Measurements from ENCODE around the gene AMZ2.
"Not testable (repeated sequence)": the region's sequence is repeated elsewhere in the genome, so short reads cannot be mapped to it uniquely, and the experiment has no call there.

Gene AMZ2

DNA sequence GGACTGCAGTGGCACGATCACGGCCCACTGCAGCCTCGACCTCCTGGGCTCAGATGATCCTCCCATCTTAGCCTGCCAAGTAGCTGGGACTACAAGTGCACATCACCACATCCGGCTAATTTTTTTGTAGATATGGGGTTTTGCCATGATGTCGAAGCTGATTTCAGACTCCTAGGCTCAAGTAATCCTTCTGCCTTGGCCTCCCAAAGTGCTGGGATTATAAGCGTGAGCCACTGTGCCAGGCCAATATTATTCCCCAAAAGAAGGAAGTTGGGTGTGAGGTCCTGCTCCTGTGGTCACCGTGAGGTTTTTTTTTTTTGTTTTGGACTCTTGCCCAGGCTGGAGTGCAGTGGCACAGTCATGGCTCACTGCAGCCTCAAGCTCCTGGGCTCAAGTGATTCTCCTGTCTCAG lies 1.5 kb downstream of the AMZ2 start:
- DNase-seq (ENCODE audit: low read depth in 2 of 2): no peak

DNA sequence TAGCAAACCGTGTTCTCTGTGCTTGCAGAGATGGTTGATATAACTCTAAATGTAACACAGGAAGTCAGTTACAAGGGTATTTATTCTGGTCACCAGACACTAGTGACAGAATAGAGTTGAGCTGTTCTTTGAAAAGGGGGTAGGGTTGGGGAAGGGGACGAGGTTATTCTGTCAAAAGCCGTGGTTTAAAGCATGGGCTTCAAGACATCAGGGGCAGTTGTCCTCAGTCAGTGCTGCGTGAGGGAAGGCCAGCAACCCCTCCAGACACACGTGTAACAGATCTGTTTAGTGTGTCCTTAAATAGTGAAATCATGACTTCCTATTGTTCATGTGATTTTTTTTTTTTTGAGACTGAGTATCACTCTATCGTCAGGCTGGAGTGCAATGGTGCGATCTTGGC lies 5.6 kb downstream of the AMZ2 start:
- DNase-seq (ENCODE audit: low read depth in 2 of 2): not testable (repeated sequence)

DNA sequence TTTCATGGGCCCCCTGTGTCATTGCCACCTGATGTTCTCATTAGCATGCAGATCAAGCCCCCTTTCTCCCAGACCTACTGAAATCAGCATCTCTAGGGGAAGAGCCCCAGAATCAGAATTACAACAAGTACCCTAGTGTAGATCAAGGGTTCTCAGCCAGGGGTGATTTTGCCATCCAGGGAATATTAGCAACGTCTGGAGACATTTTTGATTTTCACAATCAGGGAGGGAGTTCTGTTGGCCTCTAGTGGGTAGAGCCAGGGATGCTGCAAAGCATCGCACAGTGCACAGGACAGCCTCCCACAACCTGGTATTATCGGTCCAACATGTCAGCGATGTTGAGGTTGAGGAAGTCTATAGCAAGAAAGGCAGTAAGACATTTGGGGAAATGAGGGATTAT lies 7.3 kb downstream of the AMZ2 start:
- DNase-seq (ENCODE audit: low read depth in 2 of 2): no peak

DNA sequence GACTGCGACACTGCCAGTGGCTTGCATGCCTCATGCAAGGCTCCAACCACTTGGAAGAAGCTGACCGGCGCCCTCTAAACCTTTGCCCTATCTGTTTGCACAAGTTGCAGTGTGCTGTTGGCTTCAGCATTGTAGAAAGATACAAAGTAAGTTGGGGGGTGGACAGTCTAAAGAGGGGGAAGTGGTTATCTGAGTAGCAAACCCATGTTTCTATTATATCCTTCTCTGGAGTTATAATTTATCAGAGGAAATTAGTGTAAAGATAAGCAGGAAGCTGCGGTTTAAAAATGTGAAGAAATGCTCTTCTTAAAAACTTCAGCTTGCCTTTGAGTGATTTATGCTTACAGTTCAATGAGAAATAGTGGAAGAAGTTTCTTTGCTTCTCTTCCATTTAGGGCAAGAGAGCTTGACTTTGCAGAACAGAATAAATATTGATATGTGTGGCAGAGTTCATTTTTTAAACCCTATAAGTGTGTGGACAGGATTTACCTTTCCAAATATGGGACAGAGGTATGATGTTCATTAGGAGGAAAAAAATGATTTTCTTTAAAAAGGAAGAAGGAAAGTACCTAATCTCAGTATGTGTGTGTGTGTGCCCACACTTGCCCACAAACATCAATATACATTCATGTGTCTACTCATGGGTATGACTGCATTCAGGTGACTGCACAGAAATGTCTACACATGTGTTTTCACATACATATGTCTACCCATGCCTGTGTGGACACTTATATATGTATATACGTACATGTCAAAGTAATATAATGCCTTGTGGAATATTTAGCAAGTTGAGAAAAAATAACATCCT lies 8.1 kb downstream of the AMZ2 start:
- no peak for DNase-seq (ENCODE audit: low read depth in 2 of 2)

DNA sequence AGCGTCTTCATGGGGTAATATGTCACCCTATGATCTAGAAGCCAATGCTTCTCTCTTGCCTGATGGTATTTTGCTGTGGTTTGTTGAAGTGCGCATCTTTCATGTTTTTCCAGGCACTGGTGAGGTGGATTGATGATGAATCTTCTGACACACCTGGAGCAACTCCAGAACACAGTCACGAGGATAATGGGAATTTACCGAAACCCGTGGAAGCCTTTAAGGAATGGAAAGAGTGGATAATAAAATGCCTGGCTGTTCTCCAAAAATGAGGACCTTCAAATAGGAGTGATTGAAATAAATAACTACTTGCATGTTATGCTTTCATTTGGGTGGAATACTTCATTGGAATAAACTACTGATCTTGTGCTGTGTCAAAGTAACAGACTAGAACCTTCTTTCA lies 8.9 kb downstream of the AMZ2 start:
- DNase-seq (ENCODE audit: low read depth in 2 of 2): not testable (repeated sequence)

DNA sequence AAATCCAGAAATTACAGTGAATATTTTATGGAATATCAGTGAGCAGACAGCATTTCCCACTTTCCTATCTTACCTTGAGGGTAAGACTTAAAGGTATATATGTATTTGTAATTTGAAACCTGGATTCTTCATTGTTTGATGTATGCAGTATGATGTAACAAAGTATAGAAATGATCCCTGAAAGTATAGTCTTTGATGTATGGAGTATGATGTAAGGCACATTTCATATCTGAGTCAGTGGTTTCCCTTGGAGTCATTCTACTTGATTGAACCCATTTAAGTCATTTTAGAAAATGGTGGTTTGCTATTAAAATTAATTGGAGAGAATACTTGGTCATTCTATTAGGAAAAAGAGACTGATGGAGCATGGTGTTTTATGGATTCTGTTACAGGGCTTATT lies 10.1 kb downstream of the AMZ2 start:
- no peak for DNase-seq (ENCODE audit: low read depth in 2 of 2)

DNA sequence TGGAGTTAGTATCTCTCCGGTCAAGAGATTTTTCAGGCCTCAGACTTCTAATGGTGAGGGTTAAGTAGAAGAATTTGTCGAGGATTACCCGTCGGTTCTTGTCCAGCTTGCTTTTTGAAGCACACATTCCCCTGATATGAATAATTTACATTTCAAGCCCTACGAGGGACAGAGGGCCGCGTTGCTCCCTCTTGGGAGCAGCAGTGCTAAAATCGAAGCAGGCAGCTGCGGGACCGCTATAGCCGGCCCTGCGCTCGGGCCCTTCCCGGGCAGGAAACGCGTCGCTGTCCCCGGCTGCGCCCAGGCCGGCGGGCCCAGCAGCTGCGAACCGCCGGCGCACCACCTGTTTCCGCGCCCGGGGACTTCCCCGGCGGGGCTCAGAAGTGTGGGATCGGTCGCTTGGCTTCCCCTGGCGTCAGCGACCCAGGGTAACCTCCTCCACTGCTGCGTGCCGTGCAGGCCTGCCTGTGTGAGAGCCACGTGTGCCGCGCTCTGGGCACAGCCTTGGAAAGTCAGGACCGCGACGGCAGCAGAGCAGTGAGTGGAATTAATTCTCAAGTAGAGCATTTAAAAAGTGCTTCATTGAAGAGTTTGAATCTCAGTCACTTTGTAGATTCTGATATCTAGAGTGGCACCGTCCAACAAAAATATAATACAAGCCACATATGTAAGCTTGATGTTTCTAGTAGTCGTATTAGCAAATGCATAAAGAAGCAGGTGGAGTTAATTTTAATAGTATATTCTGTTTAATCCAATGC lies 11.2 kb downstream of the AMZ2 start:
- peak; percentile 34 to 55 for DNase-seq (ENCODE audit: low read depth in 2 of 2)

DNA sequence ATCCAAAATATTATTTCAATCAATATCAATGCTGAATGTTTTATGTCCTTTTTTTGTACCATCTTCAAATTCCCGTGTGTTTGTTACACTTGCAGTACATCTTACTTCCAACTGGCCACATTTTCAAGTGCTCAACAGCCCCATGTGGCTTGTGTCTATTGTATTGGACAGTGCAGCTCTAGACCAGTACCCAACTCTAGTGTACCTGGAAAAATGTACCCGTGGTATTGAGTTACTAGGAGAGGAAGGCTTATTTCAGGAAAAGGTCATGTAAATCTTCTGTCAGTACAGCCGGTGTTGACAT lies 11.8 kb downstream of the AMZ2 start:
- DNase-seq (ENCODE audit: low read depth in 2 of 2): not testable (repeated sequence)

DNA sequence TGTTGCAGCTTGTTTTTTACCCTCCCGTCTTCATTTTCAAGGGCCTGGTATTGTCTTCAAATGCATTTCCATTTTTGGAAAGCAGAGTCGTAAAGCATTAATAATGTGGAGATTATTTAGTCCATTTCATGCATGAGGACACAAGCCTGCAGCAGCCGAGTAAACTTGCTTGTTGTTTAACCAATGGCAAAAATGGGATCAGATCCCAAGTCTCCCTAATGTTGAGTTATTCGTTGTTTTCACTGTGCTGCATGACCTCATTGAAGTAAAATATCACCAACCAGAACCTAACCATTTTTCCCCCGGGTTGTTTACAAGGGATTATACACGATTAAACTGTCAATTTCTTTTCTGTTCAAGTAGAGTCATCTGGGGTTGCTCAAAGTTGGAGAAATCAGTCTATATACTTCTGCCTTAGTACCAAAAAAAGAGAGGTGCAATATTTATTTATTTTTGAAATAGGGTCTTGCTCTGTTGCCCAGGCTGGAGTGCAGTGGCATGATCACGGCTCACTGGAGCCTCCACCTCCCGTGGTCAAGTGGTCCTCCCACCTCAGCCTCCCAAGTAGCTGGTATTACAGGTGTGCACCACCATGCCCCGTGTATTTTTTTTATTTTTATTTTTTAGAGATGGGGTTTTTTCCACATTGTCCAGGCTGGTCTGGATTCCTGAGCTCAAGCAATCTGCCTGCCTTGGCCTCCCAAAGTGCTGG lies 12.4 kb downstream of the AMZ2 start:
- no peak for DNase-seq (ENCODE audit: low read depth in 2 of 2)

DNA sequence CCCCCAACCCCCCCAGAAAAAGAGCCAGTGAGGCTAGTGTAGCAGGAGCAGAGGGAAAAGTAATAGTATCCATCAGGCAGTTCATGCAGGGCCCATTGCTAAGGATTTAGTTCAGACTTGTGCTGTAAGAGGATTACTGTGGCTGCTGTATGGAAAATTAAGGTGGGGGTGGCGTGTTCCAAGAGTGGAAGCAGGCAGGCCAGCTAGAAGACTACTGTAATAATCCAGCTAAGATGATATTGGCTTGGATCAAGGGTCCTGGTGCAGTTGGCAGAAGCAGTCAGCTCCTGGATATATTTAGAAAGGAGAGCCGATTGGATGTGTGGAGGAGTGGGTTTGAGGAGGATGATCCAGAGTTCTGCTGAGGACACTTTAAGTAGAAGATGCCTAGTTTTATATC lies 14.6 kb downstream of the AMZ2 start:
- not testable (repeated sequence) for DNase-seq (ENCODE audit: low read depth in 2 of 2)

DNA sequence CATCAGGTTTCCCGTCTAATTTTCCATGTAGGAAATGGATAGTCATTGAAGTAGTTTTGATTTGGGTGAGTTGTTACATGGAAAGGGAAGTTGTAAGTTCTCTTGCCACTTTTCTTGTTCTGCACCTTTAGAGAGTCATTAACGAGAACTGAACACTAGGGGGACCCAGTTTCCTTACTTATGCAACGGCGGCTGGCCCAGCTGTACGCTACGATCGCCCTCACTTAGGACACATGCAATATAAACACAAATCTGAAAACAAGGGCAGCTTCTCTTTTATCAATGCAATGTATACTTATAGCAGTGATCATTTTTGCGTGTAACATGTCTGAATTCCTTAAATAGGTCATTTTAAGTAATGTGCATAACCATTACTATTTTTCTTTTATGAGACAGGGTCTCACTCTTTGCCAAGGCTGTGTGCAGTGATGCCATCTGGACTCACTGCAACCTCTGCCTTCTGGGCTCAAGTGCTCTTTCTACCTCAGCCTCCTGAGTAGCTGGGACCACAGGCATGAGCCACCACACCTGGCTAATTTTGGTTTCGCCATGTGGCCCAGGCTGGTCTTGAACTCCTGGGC lies 15.3 kb downstream of the AMZ2 start:
- DNase-seq (ENCODE audit: low read depth in 2 of 2): not testable (repeated sequence)

DNA sequence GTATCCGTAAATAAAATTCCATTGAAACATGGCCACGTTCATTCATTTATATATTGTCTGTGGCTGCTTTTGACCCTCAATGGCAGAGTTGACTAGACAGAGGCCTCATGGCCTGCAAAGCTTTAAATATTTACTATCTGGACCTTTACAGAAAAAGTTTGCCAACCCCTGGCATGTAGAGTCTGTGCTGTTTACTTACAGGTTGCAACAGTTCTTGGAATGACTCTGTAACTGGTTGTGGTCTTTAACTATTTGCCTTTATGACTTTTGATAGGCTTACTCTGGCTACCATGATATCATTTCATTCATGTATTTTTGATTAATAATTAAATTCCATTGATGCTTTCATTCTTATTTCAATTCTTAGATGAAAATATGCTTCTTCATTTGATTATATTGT lies 18.0 kb downstream of the AMZ2 start:
- not testable (repeated sequence) for DNase-seq (ENCODE audit: low read depth in 2 of 2)

DNA sequence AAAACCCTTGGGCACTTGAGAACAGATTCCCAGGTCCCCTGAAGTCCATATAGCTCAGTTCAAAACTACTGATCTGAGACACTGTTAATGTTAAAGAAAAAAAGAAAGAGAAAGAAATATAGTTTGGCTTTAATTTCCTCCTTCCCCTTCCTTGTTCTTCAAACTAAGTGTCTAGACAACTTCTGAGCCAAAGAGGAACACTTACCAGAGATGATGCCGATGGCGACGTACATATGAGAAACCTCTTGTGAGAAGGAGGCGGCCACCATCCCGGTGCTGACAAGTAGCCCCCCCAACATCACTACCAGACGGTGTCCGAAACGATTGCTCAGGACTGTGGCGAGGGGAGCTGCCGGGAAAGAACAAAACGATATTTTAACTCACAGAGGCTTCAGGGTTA lies 25.9 kb downstream of the AMZ2 start:
- DNase-seq (ENCODE audit: low read depth in 2 of 2): no peak

DNA sequence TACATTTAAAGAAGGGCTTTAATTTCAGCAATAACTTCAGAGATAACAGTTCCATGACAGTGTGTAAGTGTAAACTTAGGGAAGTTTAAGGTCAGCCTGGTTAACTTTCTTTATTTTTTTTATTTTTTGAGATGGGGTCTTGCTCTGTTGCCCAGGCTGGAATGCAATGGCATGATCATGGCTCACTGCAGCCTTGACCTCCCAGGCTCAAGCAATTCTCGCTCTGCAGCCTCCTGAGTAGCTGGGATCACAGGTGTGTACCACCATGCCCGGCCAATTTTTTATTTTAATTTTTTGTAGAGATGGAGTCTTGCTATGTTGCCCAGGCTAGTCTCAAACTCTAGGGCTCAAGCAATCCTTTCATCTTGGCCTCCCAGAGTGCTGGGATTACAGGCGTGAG lies 28.5 kb downstream of the AMZ2 start:
- DNase-seq (ENCODE audit: low read depth in 2 of 2): not testable (repeated sequence)

DNA sequence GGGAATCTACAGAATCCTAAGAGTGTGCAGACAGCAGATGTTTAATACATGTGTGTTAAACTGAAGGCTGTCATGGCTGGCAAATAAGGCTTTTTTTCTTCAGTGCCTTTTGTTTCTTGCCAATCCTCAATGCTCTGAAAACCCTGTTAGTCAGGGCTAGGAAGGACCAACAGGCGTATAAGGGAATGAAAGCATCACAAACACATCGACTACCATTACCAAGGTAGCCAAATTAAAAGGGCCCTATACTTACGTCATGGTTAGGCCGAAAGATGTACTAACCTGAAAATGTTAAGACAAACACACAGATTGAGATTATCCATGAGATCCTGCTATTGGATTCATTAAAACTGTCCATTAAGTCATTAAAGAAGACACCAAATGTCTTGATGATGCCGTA lies 30.0 kb downstream of the AMZ2 start:
- DNase-seq (ENCODE audit: low read depth in 2 of 2): no peak

DNA sequence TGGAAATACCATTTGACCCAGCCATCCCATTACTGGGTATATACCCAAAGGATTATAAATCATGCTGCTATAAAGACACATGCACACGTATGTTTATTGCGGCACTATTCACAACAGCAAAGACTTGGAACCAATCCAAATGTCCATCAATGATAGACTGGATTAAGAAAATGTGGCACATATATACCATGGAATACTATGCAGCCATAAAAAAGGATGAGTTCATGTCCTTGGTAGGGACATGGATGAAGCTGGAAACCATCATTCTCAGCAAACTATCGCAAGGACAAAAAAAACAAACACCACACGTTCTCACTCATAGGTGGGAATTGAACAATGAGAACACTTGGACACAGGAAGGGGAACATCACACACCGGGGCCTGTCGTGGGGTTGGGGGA lies 34.1 kb downstream of the AMZ2 start:
- DNase-seq (ENCODE audit: low read depth in 2 of 2): not testable (repeated sequence)

DNA sequence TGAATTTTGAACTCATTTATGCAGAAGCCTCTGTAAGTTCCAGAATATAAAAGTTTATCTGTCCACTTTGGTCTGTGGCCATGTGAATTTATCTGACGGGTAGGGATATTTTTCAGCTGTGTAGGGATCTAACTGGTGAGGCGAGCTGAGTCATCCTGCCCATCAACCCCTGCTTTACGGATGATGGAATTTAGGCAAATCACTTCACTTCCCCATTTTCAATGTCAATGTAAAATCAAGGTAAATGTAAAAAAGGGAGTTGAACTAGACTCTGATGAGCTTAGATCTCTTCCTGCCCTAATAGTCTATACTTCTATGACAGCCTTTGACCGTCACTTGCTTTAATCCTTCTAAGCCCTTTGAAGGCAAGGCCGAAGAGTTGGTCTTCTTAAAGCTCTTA lies 40.5 kb downstream of the AMZ2 start:
- no peak for DNase-seq (ENCODE audit: low read depth in 2 of 2)

DNA sequence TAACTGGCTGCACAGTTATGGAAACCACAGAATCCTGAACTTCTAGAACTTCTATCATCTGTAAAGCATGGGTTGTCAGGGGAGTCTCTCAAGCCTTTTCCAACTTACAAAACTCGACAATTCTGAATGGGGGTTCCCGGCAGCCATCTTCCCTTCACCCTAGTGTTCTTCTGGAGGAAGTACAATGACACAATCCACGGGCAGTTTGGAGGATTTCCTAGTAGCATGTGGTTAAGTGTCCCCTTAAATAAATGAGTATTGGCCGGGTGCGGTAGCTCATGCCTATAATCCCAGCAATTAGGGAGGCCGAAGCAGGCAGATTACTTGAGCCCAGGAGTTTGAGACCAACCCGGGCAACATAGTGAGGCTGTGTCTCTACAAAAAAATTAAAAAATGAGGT lies 41.0 kb downstream of the AMZ2 start:
- no peak for DNase-seq (ENCODE audit: low read depth in 2 of 2)

DNA sequence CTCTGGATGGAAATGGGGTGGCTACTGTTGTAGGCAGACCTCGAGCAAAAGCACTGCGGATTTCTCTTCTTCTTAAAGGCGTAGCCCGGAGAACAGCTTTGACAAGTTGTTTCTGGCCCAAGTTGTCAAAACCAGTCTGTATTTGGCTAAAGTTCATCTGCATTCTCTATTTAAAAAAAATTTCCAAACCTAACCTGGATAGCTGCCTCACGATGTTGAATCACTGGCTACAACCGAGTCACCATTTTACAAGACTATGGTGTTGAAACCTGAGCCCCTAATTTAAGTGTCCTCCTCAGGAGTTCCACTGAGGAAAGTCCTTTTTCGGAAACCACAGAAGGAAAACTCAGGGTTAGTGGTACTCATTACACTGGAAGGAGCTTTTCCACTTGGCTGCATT lies 41.6 kb downstream of the AMZ2 start:
- DNase-seq (ENCODE audit: low read depth in 2 of 2): no peak

DNA sequence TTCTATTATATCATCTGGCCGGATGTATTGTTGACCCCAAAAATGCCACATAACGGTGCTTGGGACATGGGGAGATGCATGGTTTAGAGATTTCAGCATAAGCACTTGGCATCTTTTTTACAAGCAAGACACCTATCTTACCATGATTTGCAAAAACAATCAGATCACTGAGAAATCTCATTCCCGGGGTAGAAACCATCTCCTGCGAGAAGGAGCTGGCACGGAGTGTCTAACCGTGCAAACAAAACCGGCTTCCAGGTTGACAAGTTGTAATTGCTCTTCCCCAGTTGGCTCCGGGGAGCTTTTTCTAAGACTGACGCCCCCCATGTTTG lies 42.1 kb downstream of the AMZ2 start:
- DNase-seq (ENCODE audit: low read depth in 2 of 2): no peak

DNA sequence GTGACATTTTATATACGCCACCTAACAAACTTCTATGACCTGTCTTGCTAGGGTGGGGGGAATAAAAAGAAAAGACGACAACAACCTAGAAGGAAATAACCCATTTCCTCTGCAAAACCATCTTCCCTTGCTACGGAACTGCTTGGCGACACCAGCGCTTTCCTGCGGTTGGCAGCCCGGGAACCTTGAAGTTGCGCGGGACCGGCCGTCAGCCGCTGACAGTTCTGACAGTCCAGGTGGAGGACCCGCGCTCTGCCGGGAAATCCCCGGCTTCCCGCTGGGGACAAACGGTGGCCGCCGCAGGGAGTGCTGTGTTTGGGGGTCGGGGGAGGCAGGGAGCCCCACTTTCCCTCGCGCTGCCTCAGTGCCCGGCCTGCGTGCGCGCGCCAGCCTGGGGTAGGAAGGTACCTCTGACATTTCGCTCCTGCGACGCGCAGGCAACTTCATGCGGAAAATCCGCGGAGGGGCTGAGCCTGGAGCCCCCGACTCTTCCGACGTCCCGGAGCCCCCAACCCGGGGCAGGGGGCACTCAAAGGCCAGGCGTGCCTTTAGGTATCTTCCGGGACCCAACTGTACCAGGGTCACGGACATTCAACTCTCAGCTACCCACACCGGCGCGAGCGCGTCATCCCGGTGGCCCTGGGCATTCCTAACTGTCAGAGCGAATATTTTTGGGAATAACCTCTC lies 42.6 kb downstream of the AMZ2 start:
- no peak for DNase-seq (ENCODE audit: low read depth in 2 of 2)
